NCI-H748 treated with DMSO at 0.1 percent for 48 hours (cell line): ENCODE measurements around the gene REG3G.
"Not testable (repeated sequence)": the region's sequence is repeated elsewhere in the genome, so short reads cannot be mapped to it uniquely, and the experiment has no call there.

Experiments
- DNase-seq: peaks from one replicate; lab custom pipeline; 2025; lab: John Stamatoyannopoulos, UW

Gene REG3G

DNA sequence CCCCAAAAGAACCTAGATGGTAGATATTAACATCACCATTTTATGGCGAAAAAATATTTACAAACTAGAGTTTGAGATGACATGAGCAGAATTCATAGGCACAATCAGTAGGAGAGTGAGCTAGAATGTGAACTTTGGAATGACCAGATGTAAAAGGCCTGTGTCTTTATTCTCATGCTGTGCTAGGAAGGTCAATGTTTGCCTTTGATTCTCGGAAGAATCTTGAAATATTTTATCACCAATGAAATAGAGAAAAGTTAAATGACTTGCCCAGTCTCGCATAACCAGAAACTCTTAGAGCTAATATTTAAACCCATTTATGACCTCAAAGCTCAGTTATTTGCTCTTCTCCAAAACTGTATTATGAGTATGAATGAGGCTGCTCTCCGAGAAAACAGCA lies 9.2 kb upstream of the REG3G start:
- DNase-seq: no peak

DNA sequence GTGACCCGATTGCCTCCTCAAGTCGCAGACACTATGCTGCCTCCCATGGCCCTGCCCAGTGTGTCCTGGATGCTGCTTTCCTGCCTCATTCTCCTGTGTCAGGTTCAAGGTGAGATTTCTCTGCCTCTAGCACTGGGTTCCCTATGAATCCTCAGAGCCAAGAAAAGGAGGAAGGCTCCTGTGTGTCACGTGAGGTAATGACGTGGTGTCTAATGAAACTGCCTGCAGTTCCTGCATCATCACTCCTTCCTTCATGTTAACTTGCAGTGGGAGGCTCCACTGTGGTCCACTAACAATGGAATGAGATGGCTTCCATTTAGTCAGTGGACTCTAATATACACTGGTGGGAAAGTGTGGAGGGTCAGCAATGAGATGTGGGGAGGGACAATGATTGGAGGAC lies 559 bp downstream of the REG3G start:
- no peak for DNase-seq

DNA sequence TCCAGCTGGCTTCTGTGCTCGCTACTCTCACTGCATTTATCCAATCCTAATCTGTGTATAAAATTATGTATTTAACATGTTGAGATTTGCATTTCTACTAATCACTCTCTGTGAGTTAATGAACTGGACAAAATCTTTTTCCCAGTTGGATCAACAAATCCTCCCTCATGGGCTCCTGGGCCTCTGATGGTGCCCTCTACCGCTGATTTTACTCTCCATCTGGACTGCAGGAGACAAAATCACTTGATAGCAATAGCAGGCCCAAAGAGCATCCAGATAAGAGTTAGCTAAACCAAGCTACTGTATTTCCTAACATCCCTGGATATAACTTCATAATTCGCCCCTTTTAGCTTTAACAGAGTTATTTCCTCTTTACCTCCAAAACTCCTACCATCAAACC lies 14.4 kb downstream of the REG3G start:
- no peak for DNase-seq

DNA sequence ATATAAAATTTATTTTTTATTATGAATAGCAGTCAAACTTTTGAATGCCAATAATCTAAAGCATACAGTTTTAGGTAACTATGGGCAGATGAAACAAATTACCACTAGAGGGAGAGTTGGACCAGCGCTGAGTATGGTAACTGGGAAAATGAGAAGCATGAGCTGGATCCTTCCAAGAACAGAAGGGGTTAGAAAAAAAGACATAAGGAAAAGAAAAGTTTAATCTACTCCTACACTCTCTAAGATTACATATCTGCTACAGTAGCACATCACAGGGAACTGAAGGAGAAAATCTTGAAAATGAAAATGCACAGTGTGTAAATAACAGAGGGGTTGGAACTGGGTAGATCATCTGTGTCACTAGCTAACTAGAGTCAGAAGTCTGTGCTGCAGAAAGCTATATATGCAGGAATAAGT lies 15.5 kb downstream of the REG3G start:
- DNase-seq: peak; percentile 8

DNA sequence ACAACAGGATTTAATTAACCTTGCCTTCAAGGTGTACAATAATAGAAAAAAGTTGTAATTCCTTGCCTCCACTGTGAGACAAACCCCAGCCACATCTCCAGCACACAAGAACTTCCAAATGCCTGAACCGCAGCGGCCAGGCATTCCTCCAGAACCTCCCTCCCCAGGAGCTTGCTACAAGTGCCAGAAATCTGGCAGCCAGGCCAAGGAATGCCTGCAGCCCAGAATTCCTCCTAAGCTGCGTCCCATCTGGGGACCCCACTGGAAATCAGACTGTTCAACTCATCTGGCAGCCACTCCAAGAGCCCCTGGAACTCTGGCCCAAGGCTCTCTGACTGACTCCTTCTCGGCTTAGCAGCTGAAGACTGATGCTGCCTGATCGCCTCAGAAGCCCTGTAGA lies 28.0 kb downstream of the REG3G start:
- DNase-seq: not testable (repeated sequence)

DNA sequence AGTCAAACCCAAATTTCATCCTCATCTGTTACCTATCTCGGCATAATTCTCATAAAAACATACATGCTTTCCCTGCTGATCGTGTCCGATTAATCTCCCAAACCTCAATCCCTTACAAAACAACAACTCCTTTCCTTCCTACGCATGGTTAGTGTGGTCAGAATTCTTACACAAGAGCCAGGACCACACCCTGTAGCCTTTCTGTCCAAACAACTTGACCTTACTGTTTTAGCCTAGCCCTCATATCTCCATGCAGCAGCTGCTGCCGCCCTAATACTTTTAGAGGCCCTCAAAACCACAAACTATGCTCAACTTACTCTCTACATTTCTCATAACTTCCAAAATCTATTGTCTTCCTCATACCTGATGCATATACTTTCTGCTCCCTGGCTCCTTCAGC lies 29.3 kb downstream of the REG3G start:
- not testable (repeated sequence) for DNase-seq

DNA sequence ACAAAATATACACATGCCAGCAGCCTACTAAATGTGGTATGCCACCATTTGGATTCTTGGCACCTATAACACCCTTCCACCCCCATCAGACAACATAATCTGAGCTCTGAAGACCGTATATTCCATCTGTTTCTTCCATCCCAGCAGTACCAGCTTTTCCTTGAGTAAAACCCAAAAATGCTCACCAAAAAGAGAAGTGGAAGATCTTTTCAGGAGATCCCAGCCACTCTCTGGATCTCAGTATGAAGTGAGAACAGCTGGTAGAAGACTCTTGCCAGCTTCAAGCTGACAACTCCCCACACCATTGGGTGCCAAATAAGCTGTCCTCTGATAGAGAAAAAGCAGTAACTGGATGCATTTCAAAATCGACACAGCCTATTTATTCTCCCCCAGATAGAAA lies 39.7 kb downstream of the REG3G start:
- DNase-seq: no peak

DNA sequence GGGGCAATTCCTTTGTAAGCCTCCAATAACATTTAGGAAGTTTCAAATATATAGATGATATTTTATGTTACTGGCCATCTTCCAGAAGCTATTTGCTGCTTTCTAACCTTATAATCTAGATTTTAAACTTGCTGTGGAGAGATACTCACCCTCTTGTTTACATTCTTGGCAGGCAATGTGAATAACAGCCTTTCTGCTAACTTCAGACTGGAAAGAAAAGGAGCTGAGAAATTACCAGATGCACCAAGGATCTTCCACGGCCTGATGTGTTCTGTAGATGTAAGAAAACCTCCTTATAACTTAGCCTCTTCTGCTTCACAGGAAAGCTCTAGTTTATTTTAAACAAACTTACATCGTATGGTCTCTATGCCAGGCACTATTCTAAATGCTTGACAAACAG lies 45.6 kb downstream of the REG3G start:
- no peak for DNase-seq
